ENCODE data around the gene CR2. TPM values are rescaled to one million over a fixed set of nuclear protein-coding genes. Genes with fewer than 3 reads are reported as not detected.

Gene CR2
- total and polyA plus RNA-seq, 2 of the 4 experiments (the other 2 are of a cell fraction): not detected

DNA sequence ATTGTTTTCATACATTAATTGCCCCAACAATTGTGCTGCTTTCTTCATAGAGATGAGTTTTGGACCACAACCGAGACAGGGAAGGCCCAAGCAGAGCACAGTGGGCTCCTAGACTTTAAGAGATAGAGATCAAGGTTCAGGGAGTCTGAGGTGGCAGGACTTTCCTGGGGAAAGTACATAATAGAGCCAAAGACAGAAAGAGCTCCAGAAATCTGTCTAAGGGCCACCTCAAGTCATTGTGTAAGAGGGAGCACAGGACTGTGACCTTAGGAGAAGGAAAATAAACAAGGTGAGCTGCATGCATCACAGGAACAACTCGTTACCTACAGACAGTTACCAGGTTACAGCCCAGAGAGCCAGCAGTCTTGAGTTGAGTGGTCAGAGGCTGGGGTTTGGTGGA lies 41.3 kb upstream of the CR2 start:
- in situ Hi-C loops (cut with MboI; ENCODE audit: low sequenced_read_pairs): no loop called here
- no CpG with 5 or more reads among the region's 2 CpGs for WGBS, 2 experiments (ENCODE audit: extremely low coverage in 2 of 2, insufficient read length in 1 of 2)
- CTCF ChIA-PET: interaction anchor here (1.2 kb wide), 1 partner anchor 16 kb away, joined by 6 read pairs; no protein-coding TSS in a partner anchor

More for the DNA sequence above, 41.3 kb upstream of the CR2 start:
- intact Hi-C loops (cut with micrococcal nuclease): no loop called here
- Histone ChIP-seq H3K4me2 (ENCODE audit: low read depth, low read length) (no peak overlapping the region), H2AK5ac (ENCODE audit: low read depth, low read length) (no peak overlapping the region), H3K9me3 (ENCODE audit: control insufficient read depth, insufficient read depth, low read length) (no peaks in the 10 kb centered on the region), H2BK20ac (ENCODE audit: low read depth, low read length) (no peak overlapping the region), H2AFZ (replicated peaks; ENCODE audit: low read length, poor library complexity) (no peak overlapping the region), H2BK15ac (ENCODE audit: low read depth, low read length) (no peak overlapping the region), H4K20me1 (ENCODE audit: insufficient read depth, low read length) (no peaks in the 10 kb centered on the region), H4K8ac (ENCODE audit: low read depth in 2 of 2, low read length in 2 of 2) (no peak overlapping the region), H3K27me3 (ENCODE audit: control insufficient read depth, insufficient read depth, low read length) (peaks cover 13% of the 10 kb centered on the region), H3K27ac (ENCODE audit: insufficient read depth, low read length) (no peak overlapping the region), H3K56ac (ENCODE audit: extremely low read depth, insufficient read depth, low read length) (no peak overlapping the region), H3K79me1 (ENCODE audit: low read depth in 1 of 2, low read length in 2 of 2) (no peaks in the 10 kb centered on the region), H2BK120ac (ENCODE audit: low read depth, low read length) (no peak overlapping the region), H4K5ac (ENCODE audit: low read depth, low read length) (no peak overlapping the region), H3K4me1 (ENCODE audit: control insufficient read depth, insufficient read depth, low read length) (no peaks in the 10 kb centered on the region), H2AK9ac (replicated peaks; ENCODE audit: low read depth, low read length, poor library complexity) (no peak overlapping the region), H3K9ac (ENCODE audit: low read depth, low read length) (no peak overlapping the region), H3K23ac (ENCODE audit: low read depth, low read length) (no peak overlapping the region), H3K4me3 (ENCODE audit: insufficient read depth, low read depth, low read length) (no peak overlapping the region), H4K91ac (ENCODE audit: insufficient read depth, low read depth, low read length) (no peak overlapping the region), H3K36me3 (ENCODE audit: control insufficient read depth, insufficient read depth, low read length) (no peaks in the 10 kb centered on the region), H3K4ac (ENCODE audit: low read depth, low read length) (no peak overlapping the region), H3K18ac (ENCODE audit: low read depth, low read length) (no peak overlapping the region), H3K9me1 (ENCODE audit: insufficient read depth, low read length) (no peaks in the 10 kb centered on the region), H3K14ac (replicated peaks; ENCODE audit: low read depth, low read length) (no peak overlapping the region), H2BK5ac (ENCODE audit: low read depth, low read length, poor library complexity, severe bottlenecking) (no peak overlapping the region)
- TF ChIP-seq RAD21 (IDR thresholded peaks at IDR 0.05; ENCODE audit: low read length): no peak
- no peak for TF ChIP-seq NFE2L2 (IDR thresholded peaks at IDR 0.05; ENCODE audit: low read depth, low read length)
- TF ChIP-seq, protein P1, sequence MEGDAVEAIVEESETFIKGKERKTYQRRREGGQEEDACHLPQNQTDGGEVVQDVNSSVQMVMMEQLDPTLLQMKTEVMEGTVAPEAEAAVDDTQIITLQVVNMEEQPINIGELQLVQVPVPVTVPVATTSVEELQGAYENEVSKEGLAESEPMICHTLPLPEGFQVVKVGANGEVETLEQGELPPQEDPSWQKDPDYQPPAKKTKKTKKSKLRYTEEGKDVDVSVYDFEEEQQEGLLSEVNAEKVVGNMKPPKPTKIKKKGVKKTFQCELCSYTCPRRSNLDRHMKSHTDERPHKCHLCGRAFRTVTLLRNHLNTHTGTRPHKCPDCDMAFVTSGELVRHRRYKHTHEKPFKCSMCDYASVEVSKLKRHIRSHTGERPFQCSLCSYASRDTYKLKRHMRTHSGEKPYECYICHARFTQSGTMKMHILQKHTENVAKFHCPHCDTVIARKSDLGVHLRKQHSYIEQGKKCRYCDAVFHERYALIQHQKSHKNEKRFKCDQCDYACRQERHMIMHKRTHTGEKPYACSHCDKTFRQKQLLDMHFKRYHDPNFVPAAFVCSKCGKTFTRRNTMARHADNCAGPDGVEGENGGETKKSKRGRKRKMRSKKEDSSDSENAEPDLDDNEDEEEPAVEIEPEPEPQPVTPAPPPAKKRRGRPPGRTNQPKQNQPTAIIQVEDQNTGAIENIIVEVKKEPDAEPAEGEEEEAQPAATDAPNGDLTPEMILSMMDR (conservative IDR thresholded peaks at IDR 0.05; ENCODE audit: low read depth, low read length): no peak
- TF ChIP-seq RCOR1 (IDR thresholded peaks at IDR 0.05; ENCODE audit: insufficient replicate concordance, low read length): no peak
- no peak for TF ChIP-seq FOS (IDR thresholded peaks at IDR 0.05; ENCODE audit: low read depth, low read length)
- TF ChIP-seq MAFK (IDR thresholded peaks at IDR 0.05; ENCODE audit: low read depth, low read length): no peak
- TF ChIP-seq MAZ (IDR thresholded peaks at IDR 0.05; ENCODE audit: borderline replicate concordance, low read depth, low read length): no peak
- no peak for TF ChIP-seq BHLHE40 (IDR thresholded peaks at IDR 0.05; ENCODE audit: low read depth, low read length)
- TF ChIP-seq ELK1 (IDR thresholded peaks at IDR 0.05; ENCODE audit: borderline replicate concordance, low read depth, low read length): no peak
- no peak for TF ChIP-seq CHD1 (IDR thresholded peaks at IDR 0.05; ENCODE audit: low read depth, low read length)
- no peak for TF ChIP-seq RFX5 (IDR thresholded peaks at IDR 0.05; ENCODE audit: low read depth, low read length)
- no peak for TF ChIP-seq POLR2A (IDR thresholded peaks at IDR 0.05; ENCODE audit: low read depth, low read length)
- TF ChIP-seq CEBPB (IDR thresholded peaks at IDR 0.05; ENCODE audit: low read depth, low read length): no peak
- TF ChIP-seq USF2 (IDR thresholded peaks at IDR 0.05; ENCODE audit: low read depth, low read length): no peak
- no peak for TF ChIP-seq MXI1 (IDR thresholded peaks at IDR 0.05; ENCODE audit: borderline replicate concordance, low read depth, low read length)
- TF ChIP-seq SMC3 (IDR thresholded peaks at IDR 0.05; ENCODE audit: low read depth, low read length): no peak
- BruUV-seq (replicated peaks): no TSS peak
- no peak for DNase-seq
- ATAC-seq (ENCODE audit: low read depth): no peak
- dilution Hi-C loops (cut with HindIII; ENCODE audit: low sequenced_read_pairs, unreplicated experiment): no loop called here
- POLR2A ChIA-PET (ENCODE audit: unreplicated experiment): no interaction called here

Measured in IMR-90 (cell line).